ENCODE data around the gene MCF2. TPM values are rescaled to one million over a fixed set of nuclear protein-coding genes. Genes with fewer than 3 reads are reported as not detected.

Gene MCF2
- total RNA-seq, 1 experiment from 2014 or later, result 0.39 TPM

DNA sequence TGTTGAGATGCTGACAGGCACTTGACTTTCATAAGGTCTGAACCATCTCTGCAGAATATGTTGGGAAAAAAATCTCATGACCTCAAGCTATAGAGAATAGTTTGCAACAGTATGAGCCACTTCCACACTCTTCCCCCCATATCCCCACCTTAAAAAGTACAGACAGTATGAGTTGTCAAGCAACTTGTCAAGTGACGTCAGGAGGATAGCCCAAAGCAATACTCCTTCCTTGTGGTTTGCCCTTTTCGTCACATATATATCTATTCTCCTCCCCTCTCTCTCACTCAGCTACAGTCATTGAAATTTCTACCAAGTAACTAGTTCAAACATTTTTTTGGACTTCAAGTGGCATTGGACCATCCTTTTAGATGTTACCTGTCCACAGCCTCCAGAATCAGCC, 67.7 kb downstream of the MCF2 start:
- Histone ChIP-seq H2BK5ac (ENCODE audit: insufficient read length, low read length) (no peak overlapping the region), H3K18ac (ENCODE audit: insufficient read length, low read depth, low read length) (no peak overlapping the region), H2AK5ac (ENCODE audit: insufficient read length, low read length) (no peak overlapping the region), H2BK15ac (ENCODE audit: low read depth, low read length) (no peak overlapping the region), H3K4me1 (ENCODE audit: insufficient read depth, low read length) (no peaks in the 10 kb centered on the region), H4K5ac (ENCODE audit: insufficient read length, low read depth, low read length) (no peak overlapping the region), H3K9me3 (ENCODE audit: control insufficient read depth, low read depth, low read length) (no peaks in the 10 kb centered on the region), H3K56ac (ENCODE audit: insufficient read length, low read depth, low read length) (no peak overlapping the region), H3K27ac (ENCODE audit: insufficient read length, low read depth, low read length) (no peak overlapping the region), H3K27me3 (ENCODE audit: insufficient read depth, low read length) (no peaks in the 10 kb centered on the region), H3K23ac (ENCODE audit: insufficient read length, low read depth, low read length) (no peak overlapping the region), H3K79me2 (ENCODE audit: insufficient read depth, low read length) (no peaks in the 10 kb centered on the region), H2AFZ (ENCODE audit: low read length) (no peak overlapping the region), H2BK12ac (ENCODE audit: insufficient read length, low read depth, low read length) (no peak overlapping the region), H3T11ph (ENCODE audit: low read length) (no peak overlapping the region), H4K91ac (ENCODE audit: insufficient read length, low read depth, low read length) (no peak overlapping the region), H2BK120ac (ENCODE audit: low read depth, low read length, poor library complexity, severe bottlenecking) (no peak overlapping the region), H3K23me2 (ENCODE audit: insufficient read length, low read depth, low read length, poor library complexity, severe bottlenecking) (no peaks in the 10 kb centered on the region), H4K20me1 (ENCODE audit: control insufficient read depth, insufficient read depth, insufficient read length) (no peaks in the 10 kb centered on the region), H2BK20ac (ENCODE audit: low read depth, low read length, poor library complexity, severe bottlenecking) (no peak overlapping the region), H3K9ac (ENCODE audit: extremely low read depth, insufficient read length, low read length) (no peak overlapping the region), H3K79me1 (ENCODE audit: insufficient read depth, low read depth, low read length, poor library complexity, severe bottlenecking) (no peaks in the 10 kb centered on the region), H3K14ac (ENCODE audit: insufficient read depth, low read length) (no peak overlapping the region), H3K4ac (ENCODE audit: low read depth, low read length) (no peak overlapping the region), H4K8ac (replicated peaks; ENCODE audit: insufficient read length, low read depth, low read length) (no peak overlapping the region), H3K4me2 (ENCODE audit: insufficient read depth, insufficient read length, low read length) (no peak overlapping the region)
- no peak for DNase-seq
- Mint-ChIP-seq H3K9me3 (peaks cover 0 to 33% of the 10 kb centered on the region in 2 experiments; a peak in 2 of 5 replicates), H3K27me3 (ENCODE audit: low read depth) (no peaks in the 10 kb centered on the region), H3K36me3 (ENCODE audit: insufficient read depth in 1 of 3, low read depth in 3 of 3) (no peaks in the 10 kb centered on the region), H3K4me3 (no peak overlapping the region), H3K27ac (no peak overlapping the region), H3K4me1 (peaks cover 7 to 10% of the 10 kb centered on the region in 2 experiments)
- TF ChIP-seq, protein P1, sequence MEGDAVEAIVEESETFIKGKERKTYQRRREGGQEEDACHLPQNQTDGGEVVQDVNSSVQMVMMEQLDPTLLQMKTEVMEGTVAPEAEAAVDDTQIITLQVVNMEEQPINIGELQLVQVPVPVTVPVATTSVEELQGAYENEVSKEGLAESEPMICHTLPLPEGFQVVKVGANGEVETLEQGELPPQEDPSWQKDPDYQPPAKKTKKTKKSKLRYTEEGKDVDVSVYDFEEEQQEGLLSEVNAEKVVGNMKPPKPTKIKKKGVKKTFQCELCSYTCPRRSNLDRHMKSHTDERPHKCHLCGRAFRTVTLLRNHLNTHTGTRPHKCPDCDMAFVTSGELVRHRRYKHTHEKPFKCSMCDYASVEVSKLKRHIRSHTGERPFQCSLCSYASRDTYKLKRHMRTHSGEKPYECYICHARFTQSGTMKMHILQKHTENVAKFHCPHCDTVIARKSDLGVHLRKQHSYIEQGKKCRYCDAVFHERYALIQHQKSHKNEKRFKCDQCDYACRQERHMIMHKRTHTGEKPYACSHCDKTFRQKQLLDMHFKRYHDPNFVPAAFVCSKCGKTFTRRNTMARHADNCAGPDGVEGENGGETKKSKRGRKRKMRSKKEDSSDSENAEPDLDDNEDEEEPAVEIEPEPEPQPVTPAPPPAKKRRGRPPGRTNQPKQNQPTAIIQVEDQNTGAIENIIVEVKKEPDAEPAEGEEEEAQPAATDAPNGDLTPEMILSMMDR (conservative IDR thresholded peaks at IDR 0.05), result no peak
- WGBS (ENCODE audit: extremely low coverage, insufficient read length, low lambda C conversion rate), result no CpG with 5 or more reads among the region's 2 CpGs
